HG03064 (cell line): ENCODE data around the gene CYP4V2.

Experiments used
- ATAC-seq: cut with Tn5 transposase; IDR thresholded peaks from one replicate; pipeline ENCODE4 v1.9.1; 2021; ENCODE audit warnings: low read depth; ENCODE audit not compliant: unreplicated experiment

The CYP4V2 gene

DNA sequence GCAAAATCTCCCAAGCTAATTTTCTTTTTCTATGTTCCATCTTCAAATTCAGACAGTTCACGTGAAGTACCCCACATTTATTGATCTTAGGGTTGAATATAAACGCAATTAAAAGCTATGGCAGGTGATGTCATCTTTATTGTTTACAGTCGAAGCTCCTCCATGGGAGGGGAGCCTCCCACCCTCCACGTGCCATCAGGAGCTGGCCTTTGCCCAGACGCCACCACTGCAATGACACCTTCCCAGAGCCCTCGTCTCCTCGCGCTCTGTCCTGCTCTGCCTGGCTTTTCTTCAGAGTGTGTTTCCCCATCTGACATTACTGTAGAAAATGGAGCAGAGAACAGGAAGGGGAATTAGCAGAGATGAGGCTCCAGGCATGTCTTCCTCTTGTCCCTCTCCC is 18.8 kb upstream of the CYP4V2 start:
- ATAC-seq = no peak

DNA sequence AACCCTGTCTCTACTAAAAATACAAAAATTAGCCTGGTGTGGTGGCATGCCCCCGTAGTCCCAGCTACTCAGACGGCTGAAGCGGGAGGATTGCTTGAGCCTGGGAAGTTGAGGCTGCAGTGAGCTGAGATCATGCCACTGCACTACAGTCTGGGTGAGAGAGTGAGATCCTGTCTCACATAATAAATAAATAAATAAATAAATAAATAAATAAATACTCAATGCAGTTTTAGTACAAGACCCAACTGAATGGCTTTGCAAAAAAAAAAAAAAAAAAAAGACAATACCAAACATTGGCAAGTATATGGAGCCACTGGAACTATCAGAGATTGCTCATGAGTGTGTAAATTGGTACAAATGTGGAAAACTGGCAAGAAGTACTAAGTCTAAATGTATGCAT is 3.3 kb upstream of the CYP4V2 start:
- no peak for ATAC-seq

- no peak for ATAC-seq
These were observed 1.7 kb upstream of the CYP4V2 start for GRCh38 chr4:186189656-186190055.

GRCh38 chr4:186190581-186191199 is 677 bp upstream of the CYP4V2 start:
- ATAC-seq = peak; percentile 32

- peak; percentile 12 for ATAC-seq
These were observed 772 bp downstream of the CYP4V2 start for GRCh38 chr4:186192066-186192612.

- no peak for ATAC-seq
These were observed 2.5 kb downstream of the CYP4V2 start for GRCh38 chr4:186193851-186194250.

- no peak for ATAC-seq
These were observed 4.7 kb downstream of the CYP4V2 start for GRCh38 chr4:186196063-186196462.

GRCh38 chr4:186200516-186200915 is 9.1 kb downstream of the CYP4V2 start:
- no peak for ATAC-seq

GRCh38 chr4:186201010-186201409 is 9.6 kb downstream of the CYP4V2 start:
- no peak for ATAC-seq

GRCh38 chr4:186201535-186202230 is 10.3 kb downstream of the CYP4V2 start:
- ATAC-seq = peak; percentile 94

- no peak for ATAC-seq
These were observed 11.2 kb downstream of the CYP4V2 start for GRCh38 chr4:186202490-186203140.

DNA sequence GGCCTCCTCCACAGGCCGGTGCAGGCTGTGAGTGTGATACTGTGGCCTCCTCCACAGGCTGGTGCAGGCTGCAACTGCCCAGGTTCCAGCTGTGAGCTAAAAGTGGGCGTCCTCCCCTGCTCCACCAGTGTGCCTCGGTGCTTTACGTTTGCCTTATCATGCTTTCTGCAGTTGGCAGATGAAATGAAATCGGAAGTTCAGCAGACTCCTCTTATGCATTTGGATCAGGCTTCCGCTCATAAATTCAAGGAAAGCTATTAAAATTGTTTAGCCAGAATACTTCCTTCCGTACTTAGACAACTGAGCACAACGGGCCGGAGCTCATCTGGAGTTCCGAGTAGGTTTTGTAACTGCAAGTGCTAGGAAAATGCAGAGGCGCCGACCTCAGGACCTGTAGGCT is 12.0 kb downstream of the CYP4V2 start:
- ATAC-seq = no peak

- ATAC-seq = peak; percentile 46
These were observed 12.8 kb downstream of the CYP4V2 start for GRCh38 chr4:186204103-186204559.

GRCh38 chr4:186204686-186205085 is 13.3 kb downstream of the CYP4V2 start:
- ATAC-seq = no peak

- ATAC-seq = no peak
These were observed 13.8 kb downstream of the CYP4V2 start for GRCh38 chr4:186205156-186205555.

DNA sequence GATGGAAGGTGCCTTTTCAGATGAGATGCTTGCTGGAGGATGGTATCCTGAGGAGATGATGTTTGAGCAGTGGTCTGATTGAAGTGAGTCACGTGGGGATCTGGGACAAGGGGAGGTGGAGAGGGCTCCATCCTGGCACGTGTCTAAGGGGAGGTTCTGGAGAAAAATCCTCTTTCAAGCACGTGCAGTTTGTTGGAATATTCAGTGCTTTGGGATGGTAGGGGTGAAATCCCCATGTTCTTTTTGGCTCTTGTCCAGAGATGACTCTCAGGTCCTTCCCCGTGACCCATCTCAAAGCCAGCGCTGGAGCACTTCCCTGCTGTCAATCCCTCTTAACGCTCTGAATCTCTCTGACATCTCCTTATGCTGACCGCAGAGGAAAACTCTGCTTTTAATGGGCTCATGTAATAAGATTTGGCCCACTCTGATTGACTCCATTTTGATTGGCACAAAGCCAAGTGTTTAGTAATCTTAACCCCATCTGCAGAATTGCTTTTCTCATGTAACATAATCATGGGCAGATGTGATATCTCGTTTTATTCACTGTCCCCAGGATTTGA is 25.2 kb downstream of the CYP4V2 start:
- no peak for ATAC-seq

GRCh38 chr4:186217733-186218293 is 26.4 kb downstream of the CYP4V2 start:
- ATAC-seq = no peak

DNA sequence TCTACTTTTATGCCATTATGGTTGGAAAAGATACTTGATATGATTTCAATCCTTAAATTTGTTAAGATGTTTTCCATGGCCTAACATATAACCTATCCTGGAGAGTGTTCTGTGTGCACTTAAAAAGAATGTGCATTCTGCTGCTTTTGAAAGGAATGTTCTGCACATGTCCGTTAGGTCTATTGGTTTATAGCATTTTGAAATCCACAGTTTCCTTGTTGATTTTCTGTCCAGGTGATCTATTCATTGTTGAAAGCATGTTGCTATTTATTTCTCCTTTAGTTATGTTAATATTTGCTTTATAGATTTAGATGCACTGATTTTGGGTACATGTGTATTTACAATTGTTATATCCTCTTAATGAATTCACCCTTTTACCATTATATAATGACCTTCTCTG is 30.3 kb downstream of the CYP4V2 start:
- ATAC-seq = no peak

DNA sequence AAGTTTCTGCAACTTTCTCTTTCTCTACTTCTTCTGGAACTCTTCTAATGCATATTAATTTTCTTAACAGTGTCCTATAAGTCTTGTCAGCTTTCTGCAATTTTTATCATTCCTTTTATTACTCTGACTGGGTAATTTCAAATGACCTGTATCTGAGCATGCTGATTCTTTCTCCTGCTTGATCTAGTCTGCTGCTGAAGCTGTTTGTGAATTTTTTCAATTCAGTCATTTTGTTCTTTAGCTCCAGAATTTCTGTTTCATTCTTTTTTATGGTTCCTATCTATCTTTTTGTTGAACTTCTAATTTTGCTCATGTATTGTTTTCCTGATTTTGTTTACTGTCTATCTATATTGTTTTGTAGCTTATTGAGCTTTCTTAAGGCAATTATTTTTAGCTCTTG is 34.5 kb downstream of the CYP4V2 start:
- no peak for ATAC-seq

GRCh38 chr4:186226521-186227189 is 35.3 kb downstream of the CYP4V2 start:
- no peak for ATAC-seq
